Measurements from ENCODE around the gene AKAP13.

The AKAP13 gene

DNA sequence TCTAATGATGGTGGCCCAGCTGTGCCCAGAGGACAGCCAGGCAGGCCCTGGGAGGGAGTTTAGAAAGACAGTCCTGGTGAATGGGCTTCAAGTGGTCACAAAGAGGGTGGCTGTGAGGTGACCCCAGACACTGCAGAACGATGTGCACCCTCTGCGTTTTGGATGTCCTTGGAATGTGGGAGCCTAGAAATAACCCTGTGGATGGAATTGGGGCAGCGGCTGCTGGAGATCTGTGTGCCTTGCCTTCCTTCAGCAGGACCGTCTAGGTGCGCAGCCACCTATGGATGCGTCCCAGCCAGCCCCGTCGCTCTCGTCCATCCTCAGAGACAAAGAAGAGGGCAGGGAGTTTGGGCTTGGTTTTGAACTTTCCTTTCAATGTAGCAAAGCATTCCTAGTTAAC lies 367.8 kb downstream of the AKAP13 start:
- no peak for DNase-seq (ENCODE audit: low read depth)
- H3K4me3 ChIP-seq (ENCODE audit: low read length) = no peak overlapping the region
- TF ChIP-seq, protein P1, sequence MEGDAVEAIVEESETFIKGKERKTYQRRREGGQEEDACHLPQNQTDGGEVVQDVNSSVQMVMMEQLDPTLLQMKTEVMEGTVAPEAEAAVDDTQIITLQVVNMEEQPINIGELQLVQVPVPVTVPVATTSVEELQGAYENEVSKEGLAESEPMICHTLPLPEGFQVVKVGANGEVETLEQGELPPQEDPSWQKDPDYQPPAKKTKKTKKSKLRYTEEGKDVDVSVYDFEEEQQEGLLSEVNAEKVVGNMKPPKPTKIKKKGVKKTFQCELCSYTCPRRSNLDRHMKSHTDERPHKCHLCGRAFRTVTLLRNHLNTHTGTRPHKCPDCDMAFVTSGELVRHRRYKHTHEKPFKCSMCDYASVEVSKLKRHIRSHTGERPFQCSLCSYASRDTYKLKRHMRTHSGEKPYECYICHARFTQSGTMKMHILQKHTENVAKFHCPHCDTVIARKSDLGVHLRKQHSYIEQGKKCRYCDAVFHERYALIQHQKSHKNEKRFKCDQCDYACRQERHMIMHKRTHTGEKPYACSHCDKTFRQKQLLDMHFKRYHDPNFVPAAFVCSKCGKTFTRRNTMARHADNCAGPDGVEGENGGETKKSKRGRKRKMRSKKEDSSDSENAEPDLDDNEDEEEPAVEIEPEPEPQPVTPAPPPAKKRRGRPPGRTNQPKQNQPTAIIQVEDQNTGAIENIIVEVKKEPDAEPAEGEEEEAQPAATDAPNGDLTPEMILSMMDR (conservative IDR thresholded peaks at IDR 0.05; ENCODE audit: low read length) = no peak

DNA sequence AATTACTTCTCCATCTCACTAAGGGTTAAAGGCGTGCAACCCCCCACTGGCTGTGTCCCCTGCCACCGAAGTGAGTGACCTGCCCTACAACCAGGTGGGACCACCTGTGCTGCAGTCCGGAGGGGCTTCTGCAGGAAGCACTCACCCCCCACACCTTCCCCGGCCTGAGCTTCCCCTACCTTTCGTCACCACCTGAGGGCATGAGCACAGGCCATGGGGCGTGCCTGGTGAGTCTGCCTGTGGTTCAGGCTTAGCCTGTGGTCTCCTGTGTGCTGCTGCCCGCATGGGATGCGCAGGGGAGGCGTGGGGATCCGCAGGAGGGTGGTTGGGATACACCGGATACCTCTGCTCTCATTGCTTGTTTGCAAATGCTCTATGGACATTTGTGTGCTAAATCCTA lies 368.3 kb downstream of the AKAP13 start:
- TF ChIP-seq, protein P1 (conservative IDR thresholded peaks at IDR 0.05; ENCODE audit: low read length) = no peak
- DNase-seq (ENCODE audit: low read depth) = no peak
- no peak overlapping the region for H3K4me3 ChIP-seq (ENCODE audit: low read length)

DNA sequence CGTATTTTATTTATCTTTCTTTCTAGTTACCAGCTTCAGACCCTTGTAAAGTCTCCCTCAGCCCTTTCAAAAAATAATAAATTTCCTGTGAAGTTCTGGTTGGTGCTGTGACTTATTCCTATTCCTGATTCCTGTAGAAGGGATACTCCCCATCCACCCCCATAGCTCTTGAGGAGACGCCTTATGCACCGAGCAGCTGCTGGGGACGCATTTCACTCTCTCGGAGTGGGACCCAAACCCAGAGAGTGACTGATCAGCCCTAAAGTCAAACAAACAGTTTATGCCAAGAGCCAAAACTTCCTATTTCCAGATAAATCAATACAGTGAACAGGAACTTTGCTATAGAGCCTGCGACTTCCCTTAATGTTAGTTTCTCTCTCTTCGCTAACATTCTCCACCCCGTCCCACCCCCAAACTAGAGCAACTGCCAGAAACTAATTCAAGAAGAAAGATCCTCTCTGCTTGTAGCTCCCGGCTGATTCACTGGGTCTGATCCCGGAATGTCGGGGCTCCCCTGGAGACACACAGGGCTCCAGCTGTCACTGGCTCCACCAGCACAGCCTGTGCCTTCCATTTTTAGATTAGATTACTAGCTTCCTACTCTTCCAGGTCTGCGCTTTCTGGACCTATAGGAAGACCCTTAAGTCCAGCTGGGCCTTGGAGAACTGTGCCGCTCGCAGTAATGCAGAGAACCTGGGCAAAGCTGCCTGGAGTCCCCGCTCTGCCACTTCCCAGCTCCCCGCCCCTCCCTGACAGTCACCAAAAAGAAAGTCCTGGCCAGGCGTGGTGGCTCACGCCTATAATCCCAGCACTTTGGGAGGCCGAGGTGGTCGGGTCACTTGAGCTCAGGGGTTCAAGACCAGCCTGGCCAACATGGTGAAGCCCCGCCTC lies 369.1 kb downstream of the AKAP13 start:
- peak; percentile 47 for DNase-seq (ENCODE audit: low read depth)
- TF ChIP-seq, protein P1 (conservative IDR thresholded peaks at IDR 0.05; ENCODE audit: low read length) = no peak
- peak overlapping the region; percentile 32 for H3K4me3 ChIP-seq (ENCODE audit: low read length)

DNA sequence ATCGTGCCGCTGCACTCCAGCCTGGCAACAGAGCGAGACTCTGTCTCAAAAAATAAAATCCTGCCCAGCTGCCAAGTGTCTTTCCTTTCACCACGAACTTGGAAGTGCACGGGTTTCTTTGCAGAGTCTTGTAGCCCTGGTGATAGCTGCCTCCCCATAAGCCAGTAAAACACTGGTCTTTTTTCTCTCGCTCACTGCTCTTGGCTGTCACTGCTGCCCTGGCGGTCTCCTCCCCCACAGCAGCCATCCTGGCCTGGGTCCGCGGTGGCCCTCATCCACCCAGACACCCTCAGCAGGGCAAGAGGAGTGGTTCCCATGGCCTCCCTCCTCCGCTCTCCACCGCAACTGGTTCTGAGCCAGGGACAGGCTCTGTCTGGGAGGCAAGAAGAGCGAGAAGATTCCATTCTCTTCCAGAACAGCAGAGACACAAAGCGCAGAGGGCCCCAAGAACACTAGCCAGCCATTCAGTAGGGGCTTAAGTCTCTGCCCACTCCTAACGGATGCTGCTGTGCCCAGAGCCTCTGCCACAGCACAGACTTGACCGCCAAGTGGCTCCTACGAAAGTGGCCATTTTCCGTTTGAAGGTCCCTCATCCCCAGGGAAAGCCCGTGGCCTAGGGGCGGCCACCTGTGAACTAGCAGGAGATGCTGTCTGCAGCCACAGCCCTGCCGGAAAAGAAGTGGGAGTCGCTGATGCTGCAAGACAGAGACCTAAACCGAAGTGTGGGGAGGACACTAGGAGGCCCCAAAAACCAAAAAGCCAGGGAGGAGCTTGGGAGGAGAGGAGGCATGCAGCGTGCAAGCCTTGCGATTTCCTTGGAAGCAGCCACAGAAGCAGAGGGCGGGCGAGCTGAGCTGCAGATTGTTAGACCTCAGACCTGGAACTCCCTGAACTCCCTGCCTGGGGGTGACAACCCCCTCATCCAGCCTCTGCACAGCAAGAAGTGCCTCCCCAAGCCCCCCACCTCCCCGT lies 370.2 kb downstream of the AKAP13 start:
- DNase-seq (ENCODE audit: low read depth) = peak; percentile 67
- no peak overlapping the region; the same call in 1 of the 2 replicates for H3K4me3 ChIP-seq (ENCODE audit: low read length)
- TF ChIP-seq, protein P1 (conservative IDR thresholded peaks at IDR 0.05; ENCODE audit: low read length) = no peak

DNA sequence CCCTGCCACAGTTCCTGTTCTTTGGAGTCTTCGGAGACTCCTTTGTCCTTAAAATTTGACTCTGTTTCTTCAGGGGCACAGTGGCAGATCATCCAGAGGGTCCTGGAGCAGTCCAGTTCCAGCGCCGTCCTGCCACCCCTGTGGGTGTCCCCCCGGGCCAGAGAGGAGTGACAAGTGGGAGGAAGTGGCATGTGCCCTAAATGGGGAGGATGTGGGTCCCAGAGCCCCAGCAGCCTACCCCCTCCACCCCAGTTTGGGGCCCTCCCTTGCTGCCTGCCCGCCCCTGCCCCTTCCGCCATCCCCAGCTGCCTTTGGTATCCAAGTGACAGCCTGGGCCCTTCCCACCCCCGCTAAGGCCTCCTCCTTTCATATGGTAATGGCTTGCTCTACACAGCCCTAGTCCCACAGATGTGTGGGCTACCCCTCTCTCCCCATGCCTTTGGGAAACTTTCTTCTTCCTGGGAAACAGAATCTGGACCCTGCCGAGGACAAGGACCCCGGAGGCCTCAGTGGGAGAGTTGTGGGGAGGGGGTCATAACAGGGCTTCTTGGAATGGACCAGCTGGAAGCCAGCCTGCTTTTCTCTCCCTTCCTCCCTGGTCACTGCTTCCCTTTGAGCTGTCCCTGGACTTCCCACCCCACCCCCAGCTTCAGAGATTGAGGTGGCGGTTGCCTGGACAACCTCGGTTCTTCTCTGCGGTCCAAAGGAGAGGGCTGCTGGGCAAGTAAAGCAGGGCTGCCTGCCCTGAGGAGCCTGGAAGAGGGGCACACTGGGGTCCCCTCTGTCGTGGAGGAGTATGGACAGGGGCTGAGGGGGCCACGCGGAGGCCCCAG lies 371.1 kb downstream of the AKAP13 start:
- TF ChIP-seq, protein P1 (conservative IDR thresholded peaks at IDR 0.05; ENCODE audit: low read length) = no peak
- no peak for DNase-seq (ENCODE audit: low read depth)

DNA sequence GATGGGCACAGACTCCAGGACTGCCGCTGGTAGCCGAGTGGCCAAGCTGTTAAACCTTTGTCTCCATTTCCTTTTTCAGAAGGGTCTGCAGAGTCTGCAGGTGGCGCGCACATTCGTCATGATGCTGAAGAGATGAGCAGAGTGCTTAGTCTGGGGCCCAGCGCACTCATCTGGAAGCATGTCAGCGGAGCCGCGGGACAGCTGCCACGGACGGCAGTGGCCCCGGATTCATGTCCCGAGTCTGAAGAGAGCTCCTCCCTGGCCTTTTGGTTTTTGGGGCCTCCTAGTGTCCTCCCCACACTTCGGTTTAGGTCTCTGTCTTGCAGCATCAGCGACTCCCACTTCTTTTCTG lies 371.7 kb downstream of the AKAP13 start:
- DNase-seq (ENCODE audit: low read depth) = no peak
- TF ChIP-seq, protein P1 (conservative IDR thresholded peaks at IDR 0.05; ENCODE audit: low read length) = no peak
- no peak overlapping the region for H3K4me3 ChIP-seq (ENCODE audit: low read length)

More for the DNA sequence above, 371.1 kb downstream of the AKAP13 start:
- no peak overlapping the region for H3K4me3 ChIP-seq (ENCODE audit: low read length)

All from AG10803 (cell line).